IMR-90 (cell line): ENCODE results near the gene DISP1. TPM values are rescaled to one million over a fixed set of nuclear protein-coding genes. Genes with fewer than 3 reads are reported as not detected.

Experiments used
- ATAC-seq: fragments of 200-7000 bp; cut with Tn5 transposase; 2 replicates; pipeline ENCODE4 v1.9.1; 2020; ENCODE audit warnings: low read depth, mild to moderate bottlenecking, moderate library complexity
- BruUV-seq: library from RNA; stranded (reverse); fragments of 400-500 nt; replicated peaks from 2 replicates; lab custom pipeline; 2021; lab: Mats Ljungman, UMichigan
- CTCF ChIA-PET: fragments of 300-600 bp; formaldehyde crosslinking; extraction: SDS; loops from one replicate; lab custom pipeline; 2021; ENCODE audit warnings: antibody characterized with exemption; lab: Yijun Ruan, JAX
- POLR2A ChIA-PET: fragments of 300-600 bp; sonication (Branson Sonifier 250); formaldehyde crosslinking; loops from one replicate; lab custom pipeline; 2022; ENCODE audit warnings: antibody characterized with exemption; ENCODE audit not compliant: unreplicated experiment; lab: Charles Lee
- DNase-seq: peaks from one replicate; pipeline ENCODE4 v3.0.0; 2013
- H2AFZ ChIP-seq: replicated peaks from 2 replicates; pipeline ENCODE3; 2013; ENCODE audit warnings: low read length, mild to moderate bottlenecking; ENCODE audit not compliant: poor library complexity
- H2AK5ac ChIP-seq: 2 replicates; pipeline ENCODE4 v1.6.1; 2013; ENCODE audit warnings: low read depth, low read length, inconsistent platforms
- H2AK9ac ChIP-seq: replicated peaks from 2 replicates; pipeline ENCODE3; 2013; ENCODE audit warnings: mild to moderate bottlenecking, low read depth, low read length, moderate library complexity; ENCODE audit not compliant: poor library complexity
- H2BK120ac ChIP-seq: 2 replicates; pipeline ENCODE4 v1.6.1; 2013; ENCODE audit warnings: low read depth, low read length, inconsistent platforms
- H2BK15ac ChIP-seq: 3 replicates; pipeline ENCODE4 v1.6.1; 2013; ENCODE audit warnings: low read depth, low read length, inconsistent platforms
- H2BK20ac ChIP-seq: 2 replicates; pipeline ENCODE4 v1.6.1; 2013; ENCODE audit warnings: low read depth, mild to moderate bottlenecking, inconsistent platforms, low read length, moderate library complexity
- H2BK5ac ChIP-seq: 2 replicates; pipeline ENCODE4 v1.6.1; 2013; ENCODE audit warnings: mild to moderate bottlenecking, low read depth, low read length, inconsistent platforms; ENCODE audit not compliant: poor library complexity, severe bottlenecking
- H3K14ac ChIP-seq: replicated peaks from 2 replicates; pipeline ENCODE4 v1.6.1; 2013; ENCODE audit warnings: low read depth, low read length, inconsistent platforms
- H3K18ac ChIP-seq: 2 replicates; pipeline ENCODE4 v1.6.1; 2013; ENCODE audit warnings: low read depth, low read length, control low read depth
- H3K23ac ChIP-seq: 2 replicates; pipeline ENCODE4 v1.6.1; 2013; ENCODE audit warnings: low read depth, low read length, inconsistent platforms
- H3K27ac ChIP-seq: 2 replicates; pipeline ENCODE4 v1.5.1; 2013; ENCODE audit warnings: mild to moderate bottlenecking, control low read depth, low read length; ENCODE audit not compliant: insufficient read depth
- H3K27me3 ChIP-seq: 2 replicates; pipeline ENCODE4 v1.6.1; 2013; ENCODE audit warnings: low read length; ENCODE audit not compliant: control insufficient read depth, insufficient read depth
- H3K36me3 ChIP-seq: 2 replicates; pipeline ENCODE4 v1.6.1; 2013; ENCODE audit warnings: low read length, mixed read lengths; ENCODE audit not compliant: control insufficient read depth, insufficient read depth
- H3K4ac ChIP-seq: 2 replicates; pipeline ENCODE4 v1.6.1; 2013; ENCODE audit warnings: low read depth, low read length, inconsistent platforms
- H3K4me1 ChIP-seq: 2 replicates; pipeline ENCODE4 v1.6.1; 2013; ENCODE audit warnings: low read length, mixed read lengths; ENCODE audit not compliant: control insufficient read depth, insufficient read depth
- H3K4me2 ChIP-seq: 2 replicates; pipeline ENCODE4 v1.6.1; 2013; ENCODE audit warnings: low read depth, mild to moderate bottlenecking, control low read depth, low read length, moderate library complexity
- H3K4me3 ChIP-seq: 2 replicates; pipeline ENCODE4 v1.5.1; 2013; ENCODE audit warnings: low read depth, mild to moderate bottlenecking, control low read depth, low read length, moderate library complexity; ENCODE audit not compliant: insufficient read depth
- H3K56ac ChIP-seq: 2 replicates; pipeline ENCODE4 v1.6.1; 2013; ENCODE audit warnings: low read length, inconsistent platforms; ENCODE audit not compliant: insufficient read depth; ENCODE audit errors: extremely low read depth
- H3K79me1 ChIP-seq, 2 experiments: 2 replicates each; pipeline ENCODE4 v1.6.1; 2013; ENCODE audit warnings: low read length in 2 of 2, inconsistent platforms in 1 of 2, low read depth in 1 of 2
- H3K9ac ChIP-seq: 2 replicates; pipeline ENCODE4 v1.6.1; 2013; ENCODE audit warnings: low read depth, low read length, control low read depth
- H3K9me1 ChIP-seq: 2 replicates; pipeline ENCODE4 v1.6.1; 2013; ENCODE audit warnings: low read length, inconsistent platforms; ENCODE audit not compliant: insufficient read depth
- H3K9me3 ChIP-seq: 2 replicates; pipeline ENCODE4 v1.6.1; 2013; ENCODE audit warnings: low read length; ENCODE audit not compliant: control insufficient read depth, insufficient read depth
- H4K20me1 ChIP-seq: 2 replicates; pipeline ENCODE4 v1.6.1; 2013; ENCODE audit warnings: low read length, inconsistent platforms; ENCODE audit not compliant: insufficient read depth
- H4K5ac ChIP-seq: 2 replicates; pipeline ENCODE4 v1.6.1; 2013; ENCODE audit warnings: mild to moderate bottlenecking, low read depth, low read length, control low read depth
- H4K8ac ChIP-seq, 2 experiments: 2 replicates each; pipeline ENCODE4 v1.6.1; 2013; ENCODE audit warnings: low read depth in 2 of 2, low read length in 2 of 2, control low read depth in 1 of 2, inconsistent platforms in 1 of 2
- H4K91ac ChIP-seq: 2 replicates; pipeline ENCODE4 v1.6.1; 2013; ENCODE audit warnings: low read depth, low read length, inconsistent platforms; ENCODE audit not compliant: insufficient read depth
- CEBPB ChIP-seq: IDR thresholded peaks from 2 replicates; pipeline ENCODE4 v1.6.1; 2012; ENCODE audit warnings: low read depth, low read length, improper control_type of control experiment
- CHD1 ChIP-seq: IDR thresholded peaks from 2 replicates; pipeline ENCODE4 v1.6.1; 2012; ENCODE audit warnings: low read depth, low read length, improper control_type of control experiment
- FOS ChIP-seq: fragments of 150-350 bp; IDR thresholded peaks from 2 replicates; pipeline ENCODE4 v1.6.1; 2016; ENCODE audit warnings: low read depth, low read length
- MAFK ChIP-seq: IDR thresholded peaks from 2 replicates; pipeline ENCODE4 v1.6.1; 2012; ENCODE audit warnings: low read depth, low read length, improper control_type of control experiment
- MAZ ChIP-seq: IDR thresholded peaks from 2 replicates; pipeline ENCODE4 v1.6.1; 2012; ENCODE audit warnings: low read depth, mild to moderate bottlenecking, low read length, improper control_type of control experiment, moderate library complexity, borderline replicate concordance
- MXI1 ChIP-seq: IDR thresholded peaks from 2 replicates; pipeline ENCODE4 v1.6.1; 2012; ENCODE audit warnings: low read depth, mild to moderate bottlenecking, low read length, moderate library complexity, borderline replicate concordance
- NFE2L2 ChIP-seq: fragments of 150-350 bp; IDR thresholded peaks from 2 replicates; pipeline ENCODE4 v1.6.1; 2016; ENCODE audit warnings: low read depth, mild to moderate bottlenecking, low read length
- POLR2A ChIP-seq: IDR thresholded peaks from 2 replicates; pipeline ENCODE4 v1.6.1; 2012; ENCODE audit warnings: mild to moderate bottlenecking, low read depth, low read length
- RAD21 ChIP-seq: IDR thresholded peaks from 2 replicates; pipeline ENCODE4 v1.6.1; 2012; ENCODE audit warnings: low read length, improper control_type of control experiment
- RCOR1 ChIP-seq: IDR thresholded peaks from 2 replicates; pipeline ENCODE4 v1.6.1; 2012; ENCODE audit warnings: mild to moderate bottlenecking, low read length, improper control_type of control experiment; ENCODE audit not compliant: insufficient replicate concordance
- RFX5 ChIP-seq: IDR thresholded peaks from 2 replicates; pipeline ENCODE4 v1.8.0; 2012; ENCODE audit warnings: low read depth, mild to moderate bottlenecking, low read length, moderate library complexity
- SMC3 ChIP-seq: fragments of 150-350 bp; IDR thresholded peaks from 2 replicates; pipeline ENCODE4 v1.6.1; 2016; ENCODE audit warnings: low read depth, mild to moderate bottlenecking, antibody characterized with exemption, low read length, moderate library complexity
- WGBS, 2 experiments: methylation state at CpG; one replicate each; pipeline versions ENCODE4 v1.1.5 to v1.1.7; 2013; ENCODE audit warnings: missing lambda C conversion rate in 2 of 2; ENCODE audit not compliant: insufficient read length in 1 of 2; ENCODE audit errors: extremely low coverage in 2 of 2; 5-methylcytosine and 5-hydroxymethylcytosine counted together
- dilution Hi-C: fragments of 300-500 bp; cut with HindIII; formaldehyde crosslinking; loops from one replicate; pipeline ENCODE4 v1.14.3; 2018; ENCODE audit warnings: low sequenced_read_pairs; ENCODE audit not compliant: unreplicated experiment
- in situ Hi-C: fragments of 300-500 bp; cut with MboI; formaldehyde crosslinking; loops from 3 replicates; pipeline ENCODE4 v1.14.3; 2019; ENCODE audit warnings: low sequenced_read_pairs, inconsistent platforms, mixed read lengths
- intact Hi-C: fragments of 100-400 bp; cut with micrococcal nuclease; formaldehyde crosslinking; loops from 2 replicates; pipeline ENCODE4 v1.10.0; 2022
- polyA plus RNA-seq, 3 experiments: library from polyadenylated mRNA; depleted of rRNA; stranded (reverse); fragments of >200 nt; gene quantifications; 2 replicates each; pipeline ENCODE4 v1.2.3, GENCODE V29; 2012; ENCODE audit warnings: low replicate concordance in 1 of 3
- total RNA-seq: library from RNA; depleted of rRNA; stranded (reverse); fragments of >200 nt; gene quantifications from 2 replicates; pipeline ENCODE4 v1.2.3, GENCODE V29; 2012
- TF ChIP-seq, protein P1 (sequence below): conservative IDR thresholded peaks from 2 replicates; pipeline ENCODE4 v1.5.1; 2012; ENCODE audit warnings: mild to moderate bottlenecking, low read depth, low read length, improper control_type of control experiment
- TF ChIP-seq, protein P2 (sequence below): fragments of 150-350 bp; IDR thresholded peaks from 2 replicates; pipeline ENCODE4 v1.6.1; 2016; ENCODE audit warnings: low read depth, mild to moderate bottlenecking, low read length, moderate library complexity, borderline replicate concordance

Gene DISP1
- total and polyA plus RNA-seq, 2 of the 4 experiments (the other 2 are of a cell fraction): 3.3 to 5.2 TPM

DNA sequence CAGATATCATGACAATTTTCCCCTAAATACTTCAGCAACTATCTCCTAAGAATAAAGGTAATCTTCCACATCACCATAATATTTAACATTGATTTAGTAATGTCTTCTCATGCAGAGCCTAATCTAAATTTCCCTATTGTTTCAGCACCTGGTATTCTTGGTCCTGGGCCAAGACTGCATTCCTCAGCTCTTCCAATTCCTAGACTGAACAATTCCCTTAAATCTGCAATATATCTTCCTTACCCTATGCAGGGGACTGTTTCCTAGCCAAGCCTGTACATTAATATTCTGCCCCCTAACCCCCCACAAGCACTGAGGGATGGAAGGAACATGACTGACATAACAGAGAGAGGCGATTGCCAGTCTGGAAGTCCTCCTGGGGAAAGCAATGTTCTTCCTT, 28.7 kb upstream of the DISP1 start:
- no peak overlapping the region for H3K4ac ChIP-seq
- H2BK5ac ChIP-seq: no peak overlapping the region
- no peaks in the 10 kb centered on the region for H3K79me1 ChIP-seq
- no peak overlapping the region for H3K56ac ChIP-seq
- intact Hi-C loops: no loop called here
- no peak overlapping the region for H2AFZ ChIP-seq
- no peaks in the 10 kb centered on the region for H3K4me1 ChIP-seq
- ATAC-seq: no peak
- dilution Hi-C loops: loop anchor here (25.0 kb wide), 1 partner anchor 301 kb away; no protein-coding TSS in a partner anchor
- no peak overlapping the region for H4K8ac ChIP-seq
- POLR2A ChIA-PET: no interaction called here
- H3K27me3 ChIP-seq: peaks cover 20% of the 10 kb centered on the region
- no peak for DNase-seq
- H3K4me3 ChIP-seq: no peak overlapping the region
- no peaks in the 10 kb centered on the region for H3K36me3 ChIP-seq
- H3K27ac ChIP-seq: no peak overlapping the region
- no peak overlapping the region for H3K9ac ChIP-seq
- H3K18ac ChIP-seq: no peak overlapping the region
- BruUV-seq: no TSS peak
- H3K9me1 ChIP-seq: no peaks in the 10 kb centered on the region; the same call in 1 of the 2 replicates
- H3K4me2 ChIP-seq: no peak overlapping the region
- no CpG with 5 or more reads among the region's 1 CpG for WGBS, 2 experiments
- H3K9me3 ChIP-seq: no peaks in the 10 kb centered on the region
- H2AK5ac ChIP-seq: no peak overlapping the region
- H3K14ac ChIP-seq: no peak overlapping the region
- no peak overlapping the region for H2BK15ac ChIP-seq
- H2AK9ac ChIP-seq: no peak overlapping the region
- no peak overlapping the region for H2BK20ac ChIP-seq
- no peak overlapping the region for H3K23ac ChIP-seq
- TF ChIP-seq CEBPB: no peak
- no peak for TF ChIP-seq FOS
- no peak for TF ChIP-seq NFE2L2
- TF ChIP-seq SMC3: no peak
- TF ChIP-seq RFX5: no peak
- TF ChIP-seq, protein P1, sequence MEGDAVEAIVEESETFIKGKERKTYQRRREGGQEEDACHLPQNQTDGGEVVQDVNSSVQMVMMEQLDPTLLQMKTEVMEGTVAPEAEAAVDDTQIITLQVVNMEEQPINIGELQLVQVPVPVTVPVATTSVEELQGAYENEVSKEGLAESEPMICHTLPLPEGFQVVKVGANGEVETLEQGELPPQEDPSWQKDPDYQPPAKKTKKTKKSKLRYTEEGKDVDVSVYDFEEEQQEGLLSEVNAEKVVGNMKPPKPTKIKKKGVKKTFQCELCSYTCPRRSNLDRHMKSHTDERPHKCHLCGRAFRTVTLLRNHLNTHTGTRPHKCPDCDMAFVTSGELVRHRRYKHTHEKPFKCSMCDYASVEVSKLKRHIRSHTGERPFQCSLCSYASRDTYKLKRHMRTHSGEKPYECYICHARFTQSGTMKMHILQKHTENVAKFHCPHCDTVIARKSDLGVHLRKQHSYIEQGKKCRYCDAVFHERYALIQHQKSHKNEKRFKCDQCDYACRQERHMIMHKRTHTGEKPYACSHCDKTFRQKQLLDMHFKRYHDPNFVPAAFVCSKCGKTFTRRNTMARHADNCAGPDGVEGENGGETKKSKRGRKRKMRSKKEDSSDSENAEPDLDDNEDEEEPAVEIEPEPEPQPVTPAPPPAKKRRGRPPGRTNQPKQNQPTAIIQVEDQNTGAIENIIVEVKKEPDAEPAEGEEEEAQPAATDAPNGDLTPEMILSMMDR: no peak
- no peak for TF ChIP-seq RCOR1
- TF ChIP-seq MXI1: no peak
- TF ChIP-seq MAFK: no peak
- no peak for TF ChIP-seq MAZ
- no peak for TF ChIP-seq RAD21
- TF ChIP-seq, protein P2, sequence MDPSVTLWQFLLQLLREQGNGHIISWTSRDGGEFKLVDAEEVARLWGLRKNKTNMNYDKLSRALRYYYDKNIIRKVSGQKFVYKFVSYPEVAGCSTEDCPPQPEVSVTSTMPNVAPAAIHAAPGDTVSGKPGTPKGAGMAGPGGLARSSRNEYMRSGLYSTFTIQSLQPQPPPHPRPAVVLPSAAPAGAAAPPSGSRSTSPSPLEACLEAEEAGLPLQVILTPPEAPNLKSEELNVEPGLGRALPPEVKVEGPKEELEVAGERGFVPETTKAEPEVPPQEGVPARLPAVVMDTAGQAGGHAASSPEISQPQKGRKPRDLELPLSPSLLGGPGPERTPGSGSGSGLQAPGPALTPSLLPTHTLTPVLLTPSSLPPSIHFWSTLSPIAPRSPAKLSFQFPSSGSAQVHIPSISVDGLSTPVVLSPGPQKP: no peak
- TF ChIP-seq CHD1: no peak
- TF ChIP-seq POLR2A: no peak
- in situ Hi-C loops: no loop called here
- H4K5ac ChIP-seq: no peak overlapping the region
- H4K91ac ChIP-seq: no peak overlapping the region
- H4K20me1 ChIP-seq: no peaks in the 10 kb centered on the region
- no peak overlapping the region for H2BK120ac ChIP-seq
- CTCF ChIA-PET: no interaction called here
